ENCODE results near the gene TPM2.

TPM2 gene

DNA sequence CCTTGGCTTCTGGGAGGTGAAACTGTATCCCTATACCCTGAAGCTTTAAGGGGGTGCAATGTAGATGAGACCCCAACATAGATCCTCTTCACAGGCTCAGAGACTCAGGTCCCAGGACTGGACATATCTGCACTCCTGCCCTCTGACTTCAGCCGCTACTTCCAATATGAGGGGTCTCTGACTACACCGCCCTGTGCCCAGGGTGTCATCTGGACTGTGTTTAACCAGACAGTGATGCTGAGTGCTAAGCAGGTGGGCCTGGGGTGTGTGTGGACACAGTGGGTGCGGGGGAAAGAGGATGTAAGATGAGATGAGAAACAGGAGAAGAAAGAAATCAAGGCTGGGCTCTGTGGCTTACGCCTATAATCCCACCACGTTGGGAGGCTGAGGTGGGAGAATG, 10.6 kb downstream of the TPM2 start:
- DNase-seq (ENCODE audit: low read depth in 2 of 2), result no peak

DNA sequence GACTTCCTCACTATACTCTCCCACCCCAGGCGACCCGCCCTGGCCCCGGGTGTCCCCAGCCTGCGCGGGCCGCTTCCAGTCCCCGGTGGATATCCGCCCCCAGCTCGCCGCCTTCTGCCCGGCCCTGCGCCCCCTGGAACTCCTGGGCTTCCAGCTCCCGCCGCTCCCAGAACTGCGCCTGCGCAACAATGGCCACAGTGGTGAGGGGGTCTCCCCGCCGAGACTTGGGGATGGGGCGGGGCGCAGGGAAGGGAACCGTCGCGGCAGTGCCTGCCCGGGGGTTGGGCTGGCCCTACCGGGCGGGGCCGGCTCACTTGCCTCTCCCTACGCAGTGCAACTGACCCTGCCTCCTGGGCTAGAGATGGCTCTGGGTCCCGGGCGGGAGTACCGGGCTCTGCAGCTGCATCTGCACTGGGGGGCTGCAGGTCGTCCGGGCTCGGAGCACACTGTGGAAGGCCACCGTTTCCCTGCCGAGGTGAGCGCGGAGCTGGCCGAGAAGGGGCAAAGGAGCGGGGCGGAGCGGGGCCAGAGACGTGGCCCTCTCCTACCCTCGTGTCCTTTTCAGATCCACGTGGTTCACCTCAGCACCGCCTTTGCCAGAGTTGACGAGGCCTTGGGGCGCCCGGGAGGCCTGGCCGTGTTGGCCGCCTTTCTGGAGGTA, 13.9 kb downstream of the TPM2 start:
- DNase-seq (ENCODE audit: low read depth in 2 of 2), result no peak

DNA sequence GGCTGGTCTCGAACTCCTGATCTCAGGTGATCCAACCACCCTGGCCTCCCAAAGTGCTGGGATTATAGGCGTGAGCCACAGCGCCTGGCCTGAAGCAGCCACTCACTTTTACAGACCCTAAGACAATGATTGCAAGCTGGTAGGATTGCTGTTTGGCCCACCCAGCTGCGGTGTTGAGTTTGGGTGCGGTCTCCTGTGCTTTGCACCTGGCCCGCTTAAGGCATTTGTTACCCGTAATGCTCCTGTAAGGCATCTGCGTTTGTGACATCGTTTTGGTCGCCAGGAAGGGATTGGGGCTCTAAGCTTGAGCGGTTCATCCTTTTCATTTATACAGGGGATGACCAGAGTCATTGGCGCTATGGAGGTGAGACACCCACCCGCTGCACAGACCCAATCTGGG, 14.5 kb downstream of the TPM2 start:
- no peak for DNase-seq (ENCODE audit: low read depth in 2 of 2)

DNA sequence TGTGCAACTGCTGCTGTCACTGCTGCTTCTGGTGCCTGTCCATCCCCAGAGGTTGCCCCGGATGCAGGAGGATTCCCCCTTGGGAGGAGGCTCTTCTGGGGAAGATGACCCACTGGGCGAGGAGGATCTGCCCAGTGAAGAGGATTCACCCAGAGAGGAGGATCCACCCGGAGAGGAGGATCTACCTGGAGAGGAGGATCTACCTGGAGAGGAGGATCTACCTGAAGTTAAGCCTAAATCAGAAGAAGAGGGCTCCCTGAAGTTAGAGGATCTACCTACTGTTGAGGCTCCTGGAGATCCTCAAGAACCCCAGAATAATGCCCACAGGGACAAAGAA, 15.7 kb downstream of the TPM2 start:
- no peak for DNase-seq (ENCODE audit: low read depth in 2 of 2)

DNA sequence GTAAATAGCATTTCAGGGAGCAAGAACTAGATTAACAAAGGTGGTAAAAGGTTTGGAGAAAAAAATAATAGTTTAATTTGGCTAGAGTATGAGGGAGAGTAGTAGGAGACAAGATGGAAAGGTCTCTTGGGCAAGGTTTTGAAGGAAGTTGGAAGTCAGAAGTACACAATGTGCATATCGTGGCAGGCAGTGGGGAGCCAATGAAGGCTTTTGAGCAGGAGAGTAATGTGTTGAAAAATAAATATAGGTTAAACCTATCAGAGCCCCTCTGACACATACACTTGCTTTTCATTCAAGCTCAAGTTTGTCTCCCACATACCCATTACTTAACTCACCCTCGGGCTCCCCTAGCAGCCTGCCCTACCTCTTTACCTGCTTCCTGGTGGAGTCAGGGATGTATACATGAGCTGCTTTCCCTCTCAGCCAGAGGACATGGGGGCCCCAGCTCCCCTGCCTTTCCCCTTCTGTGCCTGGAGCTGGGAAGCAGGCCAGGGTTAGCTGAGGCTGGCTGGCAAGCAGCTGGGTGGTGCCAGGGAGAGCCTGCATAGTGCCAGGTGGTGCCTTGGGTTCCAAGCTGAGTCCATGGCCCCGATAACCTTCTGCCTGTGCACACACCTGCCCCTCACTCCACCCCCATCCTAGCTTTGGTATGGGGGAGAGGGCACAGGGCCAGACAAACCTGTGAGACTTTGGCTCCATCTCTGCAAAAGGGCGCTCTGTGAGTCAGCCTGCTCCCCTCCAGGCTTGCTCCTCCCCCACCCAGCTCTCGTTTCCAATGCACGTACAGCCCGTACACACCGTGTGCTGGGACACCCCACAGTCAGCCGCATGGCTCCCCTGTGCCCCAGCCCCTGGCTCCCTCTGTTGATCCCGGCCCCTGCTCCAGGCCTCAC, 16.3 kb downstream of the TPM2 start, which contains the start of gene CA9:
Gene CA9, plus strand, starts transcription at position 797 of the 893 bp plus-strand sequence. Its CDS starts 32 bp downstream, at position 829.
- no peak for DNase-seq (ENCODE audit: low read depth in 2 of 2)

DNA sequence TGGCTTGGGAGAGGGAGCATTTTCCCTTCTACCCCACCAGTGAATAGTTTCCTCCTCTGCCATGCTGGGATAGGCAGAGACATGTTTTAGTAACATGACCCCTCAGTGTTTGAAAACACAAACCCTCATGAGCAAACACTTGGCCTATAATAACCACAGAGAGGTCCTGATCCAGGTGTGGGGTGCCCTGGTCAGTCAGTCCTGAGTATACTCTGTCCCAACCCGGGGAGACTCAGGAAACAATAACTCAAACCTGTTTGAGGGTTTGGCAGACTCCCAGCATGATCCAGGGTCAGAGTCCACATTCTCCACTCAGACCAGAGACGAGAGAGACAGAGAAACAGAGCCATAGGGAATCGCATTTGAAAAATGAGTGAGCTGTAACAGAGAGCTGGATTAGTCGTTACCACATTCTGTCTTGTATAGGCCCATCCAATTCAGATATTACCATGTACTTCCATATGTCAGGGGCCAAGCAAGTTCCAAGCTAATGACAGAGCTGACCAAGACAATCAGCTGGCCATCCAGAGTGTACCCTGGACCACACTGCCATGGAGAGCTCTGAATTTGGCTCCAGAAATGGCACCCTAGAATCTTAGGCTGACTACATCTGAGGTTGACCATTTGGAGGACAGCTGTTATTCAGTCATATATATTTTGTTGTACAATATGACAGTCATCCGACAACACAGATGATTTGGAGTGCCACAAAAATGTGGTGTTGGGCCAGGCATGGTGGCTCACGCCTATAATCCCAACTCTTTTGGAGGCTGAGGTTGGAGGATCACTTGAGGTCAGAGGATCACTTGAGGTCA, 20.2 kb downstream of the TPM2 start:
- no peak for DNase-seq (ENCODE audit: low read depth in 2 of 2)

DNA sequence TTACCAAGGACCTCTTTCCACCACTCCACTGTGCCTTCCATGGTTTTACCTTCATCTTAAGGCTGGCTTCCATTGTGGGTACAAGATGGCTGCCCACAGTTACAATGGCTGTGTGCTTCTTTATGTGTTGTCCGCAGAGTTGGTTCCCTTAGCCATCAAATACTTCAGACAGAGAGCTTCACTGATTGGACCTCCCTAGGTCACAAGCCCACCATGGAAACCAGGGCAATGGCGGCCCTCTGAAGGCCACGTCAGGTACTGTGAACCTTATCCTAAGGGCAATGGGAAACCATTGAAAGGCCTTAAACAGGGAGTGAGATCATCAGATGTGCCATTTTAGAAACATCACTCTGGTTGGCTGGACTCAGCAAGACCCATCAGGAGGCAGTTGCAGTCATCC, 21.8 kb downstream of the TPM2 start:
- DNase-seq (ENCODE audit: low read depth in 2 of 2), result no peak

DNA sequence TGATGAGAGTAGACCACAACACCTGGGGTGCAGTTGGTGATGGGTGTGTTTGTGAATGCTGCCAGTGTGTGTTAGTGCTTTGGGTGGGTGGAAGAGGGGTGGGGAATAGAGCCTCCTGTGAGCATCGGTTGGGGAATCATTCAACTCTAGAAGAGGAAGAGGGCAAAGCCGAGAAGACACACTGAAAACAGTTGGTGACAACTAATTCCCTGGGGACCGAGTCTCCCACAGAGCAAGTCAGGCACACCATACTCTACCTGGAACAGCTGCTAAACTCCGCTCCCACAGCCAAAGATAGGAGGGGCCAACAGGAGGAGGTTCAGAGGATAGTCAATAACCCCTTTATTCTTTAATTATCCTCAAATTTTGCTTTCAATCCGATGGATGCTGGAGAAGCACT, 23.2 kb downstream of the TPM2 start:
- DNase-seq (ENCODE audit: low read depth in 2 of 2), result no peak

DNA sequence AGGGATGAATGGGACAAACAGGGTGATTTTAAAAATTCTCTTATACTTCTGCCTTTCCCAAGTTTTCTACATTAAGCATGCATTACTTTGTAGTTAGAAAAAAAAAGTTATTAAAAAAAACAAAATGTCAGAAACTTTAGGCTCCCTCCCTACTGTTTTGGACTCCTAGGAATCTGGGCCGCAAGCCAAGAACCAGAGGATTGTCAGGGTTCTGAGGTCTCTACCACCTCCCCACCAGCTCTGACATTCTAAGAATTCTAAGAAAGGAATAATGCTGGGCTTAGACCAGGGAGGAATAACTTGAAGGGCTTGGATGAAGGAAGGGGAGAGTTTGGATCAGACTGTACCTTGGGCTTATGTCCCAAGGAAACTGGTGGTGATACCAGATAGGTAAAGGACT, 23.7 kb downstream of the TPM2 start:
- no peak for DNase-seq (ENCODE audit: low read depth in 2 of 2)

DNA sequence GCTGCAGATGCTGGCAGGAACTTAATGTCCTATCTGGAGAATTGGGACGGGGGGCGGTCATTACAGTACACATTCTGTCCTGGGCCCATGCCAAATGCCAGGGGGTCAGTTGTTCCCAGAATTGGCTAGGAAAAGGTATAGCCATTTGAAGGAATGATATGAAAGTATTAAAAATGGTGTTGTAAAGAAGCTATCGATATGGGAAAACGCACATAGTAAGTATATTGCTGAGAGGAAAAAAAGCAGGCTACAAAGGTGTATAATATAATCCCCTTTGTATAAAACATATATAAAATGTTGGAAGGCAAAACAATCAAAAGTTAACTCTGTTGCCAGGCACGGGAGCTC, 24.3 kb downstream of the TPM2 start:
- DNase-seq (ENCODE audit: low read depth in 2 of 2), result no peak

DNA sequence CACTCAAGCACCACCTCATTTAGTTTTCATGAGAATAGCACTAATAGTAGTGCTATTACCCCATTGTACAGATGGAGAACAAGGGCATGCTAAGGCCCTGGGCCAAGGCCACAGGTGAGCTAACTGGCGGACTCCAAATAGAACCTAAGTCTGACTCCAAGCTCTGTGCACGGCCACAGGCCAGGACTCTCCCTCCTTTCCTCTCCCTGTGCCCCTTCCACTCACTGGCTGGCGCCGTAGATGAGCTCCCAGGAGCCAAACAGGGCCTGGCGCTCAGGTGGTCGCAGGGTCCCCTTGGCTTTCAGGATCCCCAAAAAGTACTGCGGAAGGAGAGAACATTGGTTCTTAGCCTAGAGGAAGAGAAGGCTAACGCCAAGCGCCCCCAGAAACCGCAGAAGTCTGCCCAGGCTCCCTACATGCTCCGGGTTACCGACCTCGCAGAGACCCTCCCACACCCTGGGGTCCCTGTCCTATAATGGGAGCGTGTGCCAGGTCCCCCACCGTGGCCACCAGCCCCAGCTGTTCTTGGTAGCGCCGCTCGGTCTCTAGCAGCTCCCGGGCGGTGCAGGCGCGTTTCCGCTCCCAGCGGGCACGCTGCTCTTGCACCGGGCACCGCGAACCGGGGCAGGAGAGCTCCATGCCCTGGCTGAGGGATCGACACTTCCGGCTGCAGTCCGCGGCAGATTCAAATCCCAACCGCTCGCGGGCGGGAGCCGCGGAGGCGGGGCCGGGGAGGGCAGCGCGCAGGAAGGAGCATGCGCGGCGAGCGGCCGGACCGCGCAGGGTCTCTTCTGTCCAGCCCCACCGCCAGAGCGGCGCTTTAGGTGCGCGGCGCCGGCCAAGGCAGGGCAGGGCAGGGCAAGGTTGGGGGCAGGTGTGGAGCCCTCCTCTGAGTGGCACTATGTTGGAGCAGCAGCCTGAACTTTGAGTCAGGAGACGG, 24.9 kb downstream of the TPM2 start, which contains the start of gene ARHGEF39:
Gene ARHGEF39, minus strand, starts transcription at position 665 of the 940 bp plus-strand sequence. Its CDS starts 26 bp downstream, at position 639.
- DNase-seq (ENCODE audit: low read depth in 2 of 2), result peak; percentile 58 to 71

DNA sequence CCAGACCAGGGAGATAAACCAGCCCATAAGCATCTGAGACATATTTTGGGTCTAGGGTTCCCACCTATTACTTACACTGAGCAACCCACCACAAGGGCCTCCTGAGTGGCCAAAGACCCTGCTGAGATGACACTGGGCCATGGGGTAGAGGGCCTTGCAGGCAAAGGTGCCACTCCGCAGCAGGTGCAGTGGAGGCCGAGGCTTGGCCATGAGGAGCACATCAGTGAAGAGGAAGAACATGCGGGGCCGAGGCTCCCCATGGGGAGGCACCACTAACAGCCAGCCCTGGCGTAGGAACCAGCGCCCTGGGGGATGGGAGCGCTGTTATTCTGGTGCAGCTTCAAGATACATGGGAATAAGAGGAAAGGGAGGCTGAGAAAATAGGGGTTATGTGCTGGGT, 27.3 kb downstream of the TPM2 start:
- no peak for DNase-seq (ENCODE audit: low read depth in 2 of 2)

DNA sequence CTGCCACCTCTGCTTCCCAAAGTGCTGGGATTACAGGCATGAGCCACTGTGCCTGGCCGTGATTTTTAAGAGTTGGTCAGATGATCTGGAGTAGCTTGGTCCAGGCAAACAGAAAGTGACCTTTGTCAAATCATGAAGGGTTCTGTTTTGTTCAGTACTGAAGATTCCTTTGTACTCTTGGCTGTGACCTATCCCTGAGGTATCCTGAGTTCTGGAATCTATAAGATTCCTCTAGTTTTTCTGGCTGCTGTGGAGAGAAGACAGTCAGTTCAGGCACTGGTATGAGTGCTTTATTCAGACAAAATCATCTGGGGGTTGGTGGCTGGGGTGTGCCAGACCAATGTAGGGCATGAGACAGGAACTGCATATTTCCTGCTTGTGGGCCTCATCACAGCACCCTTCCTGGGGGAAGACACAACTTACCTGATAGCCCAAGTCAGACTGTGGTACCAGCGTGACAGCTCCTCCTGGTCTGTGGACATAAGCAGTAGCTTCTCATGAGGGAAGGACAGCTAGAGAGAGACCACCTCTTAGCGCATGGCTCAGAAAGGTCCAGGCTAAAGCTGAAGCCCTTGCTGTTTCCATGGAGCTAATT, 27.9 kb downstream of the TPM2 start:
- DNase-seq (ENCODE audit: low read depth in 2 of 2), result no peak

DNA sequence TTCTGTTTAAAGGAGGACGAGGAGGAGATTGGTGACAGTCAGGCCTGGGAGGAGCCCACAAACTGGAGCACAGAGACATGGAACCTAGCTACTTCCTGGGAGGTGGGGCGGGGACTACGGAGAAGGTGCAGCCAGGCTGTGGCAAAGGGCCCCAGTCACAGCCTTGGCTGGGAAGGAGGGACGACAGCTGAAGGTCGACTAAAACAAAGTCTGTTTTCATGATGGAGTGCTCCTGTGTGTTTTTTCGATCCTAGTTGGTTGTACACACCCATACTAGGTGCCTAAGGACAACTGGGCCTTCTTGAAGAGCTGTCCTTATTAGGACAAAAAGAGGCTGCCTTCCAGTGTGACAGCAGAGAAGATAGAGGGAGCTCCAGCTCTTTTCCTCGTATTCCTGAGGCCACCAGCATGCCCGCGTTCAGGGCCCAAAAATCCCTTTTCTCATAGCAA, 28.7 kb downstream of the TPM2 start:
- DNase-seq (ENCODE audit: low read depth in 2 of 2), result no peak

DNA sequence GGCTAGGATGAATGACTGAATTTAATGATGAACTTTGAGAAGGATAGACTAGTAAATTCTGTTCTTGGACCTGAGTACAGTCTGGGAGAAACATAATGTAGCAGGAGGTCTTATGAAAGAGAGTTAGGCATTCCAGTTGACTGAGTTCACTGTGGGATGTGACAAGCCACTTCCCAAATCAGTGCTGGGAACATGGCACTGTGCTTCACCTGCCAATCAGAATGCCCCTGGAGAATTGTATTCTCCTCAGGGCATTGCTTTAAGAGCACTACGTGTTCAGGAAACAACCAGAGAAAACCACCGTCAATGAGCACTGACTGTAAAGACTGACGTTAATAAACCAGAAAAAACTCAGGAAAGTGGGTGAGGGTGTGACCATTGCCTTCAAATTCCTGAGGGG, 30.4 kb downstream of the TPM2 start:
- DNase-seq (ENCODE audit: low read depth in 2 of 2), result no peak

DNA sequence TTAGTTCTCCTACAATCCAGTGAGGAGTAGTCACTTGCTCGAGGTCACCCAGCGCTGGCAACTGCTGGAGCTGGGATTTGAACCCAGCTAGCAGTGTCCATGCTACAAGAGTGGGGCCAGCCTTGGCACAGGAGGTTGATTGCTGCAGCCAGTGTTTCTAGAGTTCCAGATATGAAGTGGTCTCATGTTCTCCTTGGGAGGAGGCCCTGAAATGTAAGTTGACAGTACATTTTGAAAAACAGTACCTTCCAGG, 30.8 kb downstream of the TPM2 start:
- no peak for DNase-seq (ENCODE audit: low read depth in 2 of 2)

DNA sequence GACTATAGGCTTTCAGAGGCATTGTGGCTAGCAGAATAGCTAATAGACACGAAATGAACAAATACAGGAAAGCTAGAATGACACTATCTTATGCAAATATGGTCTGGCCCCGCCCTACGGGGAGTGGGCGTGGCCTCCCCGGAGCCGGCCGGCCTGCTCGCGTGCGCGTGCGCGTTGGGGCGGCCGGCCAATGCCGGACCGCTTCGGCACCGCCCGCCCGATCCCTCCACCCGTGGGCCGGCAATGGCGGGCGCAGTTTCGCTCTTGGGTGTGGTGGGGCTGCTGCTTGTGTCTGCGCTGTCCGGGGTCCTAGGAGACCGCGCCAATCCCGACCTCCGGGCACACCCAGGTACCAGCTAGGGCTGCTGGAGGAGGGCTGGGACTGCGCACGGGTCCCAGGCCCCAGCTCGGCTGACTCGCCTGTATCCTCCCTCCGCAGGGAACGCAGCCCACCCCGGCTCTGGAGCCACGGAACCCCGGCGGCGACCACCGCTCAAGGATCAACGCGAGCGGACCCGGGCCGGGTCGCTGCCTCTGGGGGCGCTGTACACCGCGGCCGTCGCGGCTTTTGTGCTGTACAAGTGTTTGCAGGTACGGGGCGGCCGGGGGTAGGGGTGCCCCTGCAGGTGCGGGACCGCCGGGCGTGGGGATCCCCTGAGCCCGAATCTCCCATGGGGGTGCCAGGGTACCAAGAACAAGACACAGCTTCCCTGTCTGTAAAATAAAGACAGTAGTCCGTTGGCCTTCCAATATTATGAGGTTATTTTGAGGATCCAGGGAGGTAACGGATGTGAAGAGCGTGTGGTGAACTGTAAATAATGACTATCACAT, 31.4 kb downstream of the TPM2 start, which contains the start of gene CCDC107:
Gene CCDC107, plus strand, starts transcription at position 156 of the 831 bp plus-strand sequence. Its CDS starts 88 bp downstream, at position 244.
- DNase-seq (ENCODE audit: low read depth in 2 of 2), result peak; percentile 72 to 76

DNA sequence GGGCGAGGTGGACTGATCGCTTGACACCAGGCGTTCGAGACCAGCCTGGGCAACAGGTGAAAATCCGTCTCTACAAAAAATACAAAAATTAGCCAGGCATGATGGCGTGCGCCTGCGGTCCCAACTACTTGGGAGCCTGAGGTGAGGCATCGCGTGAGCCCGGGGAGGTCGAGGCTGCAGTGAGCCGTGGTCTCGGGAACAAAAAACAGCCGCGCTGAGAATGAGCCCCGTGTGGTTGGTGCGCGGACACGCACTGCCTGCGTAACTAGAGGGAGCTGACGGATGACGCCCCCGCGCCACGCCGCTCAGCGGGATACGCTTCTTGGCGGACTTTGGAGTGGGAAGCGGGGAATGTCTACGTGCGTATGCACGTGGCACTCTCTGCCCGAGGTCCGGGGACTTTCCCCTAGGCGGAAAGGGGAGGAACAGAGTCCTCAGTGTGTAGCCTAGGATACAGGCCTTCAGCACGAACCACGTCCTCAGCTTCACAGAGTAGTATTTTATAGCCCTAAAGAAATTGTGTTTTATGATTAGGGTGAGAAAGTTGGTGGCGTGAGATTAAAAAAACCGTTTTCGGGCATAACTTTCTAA, 32.1 kb downstream of the TPM2 start, which contains the start of gene RMRP:
Gene RMRP, minus strand, starts transcription at position 474 of the 591 bp plus-strand sequence.
- DNase-seq (ENCODE audit: low read depth in 2 of 2), result peak; percentile 90 to 96

DNA sequence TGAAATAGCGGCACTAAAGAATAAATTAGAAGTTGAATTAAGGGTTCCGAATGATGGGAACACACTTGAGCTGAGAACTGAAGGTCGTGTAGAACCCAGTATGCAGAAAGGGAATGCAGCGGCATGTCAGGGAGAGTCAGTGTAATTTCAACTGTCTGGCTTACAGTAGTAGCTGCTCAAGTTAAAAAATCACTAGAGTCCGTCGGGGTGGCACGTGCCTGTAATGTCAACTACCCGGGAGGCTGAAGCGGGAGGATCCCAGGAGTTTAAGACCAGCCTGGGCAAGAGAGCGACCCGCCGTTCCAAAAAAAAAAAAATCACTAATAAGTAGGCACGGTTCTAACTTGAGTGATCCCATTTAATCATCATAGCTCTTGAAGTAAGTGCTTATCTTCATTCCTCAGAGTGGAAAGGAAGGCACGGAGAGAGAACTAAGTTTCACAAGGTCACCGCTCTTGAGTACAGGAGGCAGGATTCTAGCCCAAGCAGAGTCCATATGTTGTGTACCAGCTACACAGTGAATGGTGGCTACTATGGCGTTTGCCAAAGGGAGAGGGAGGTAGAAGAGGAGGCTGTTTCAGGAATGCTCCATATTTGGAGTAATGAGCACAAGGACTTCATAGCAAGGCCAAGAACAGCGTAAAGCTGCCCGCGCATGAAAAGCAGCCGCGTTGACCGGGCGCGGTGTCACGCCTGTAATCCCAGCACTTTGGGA, 32.7 kb downstream of the TPM2 start:
- DNase-seq (ENCODE audit: low read depth in 2 of 2), result no peak
